GM21360 (cell line): ENCODE results near the gene DCANP1.

Experiments used
- ATAC-seq: cut with Tn5 transposase; IDR thresholded peaks from one replicate; pipeline ENCODE4 v1.9.1; 2021; ENCODE audit warnings: mild to moderate bottlenecking, moderate library complexity; ENCODE audit not compliant: unreplicated experiment

DCANP1 gene

DNA sequence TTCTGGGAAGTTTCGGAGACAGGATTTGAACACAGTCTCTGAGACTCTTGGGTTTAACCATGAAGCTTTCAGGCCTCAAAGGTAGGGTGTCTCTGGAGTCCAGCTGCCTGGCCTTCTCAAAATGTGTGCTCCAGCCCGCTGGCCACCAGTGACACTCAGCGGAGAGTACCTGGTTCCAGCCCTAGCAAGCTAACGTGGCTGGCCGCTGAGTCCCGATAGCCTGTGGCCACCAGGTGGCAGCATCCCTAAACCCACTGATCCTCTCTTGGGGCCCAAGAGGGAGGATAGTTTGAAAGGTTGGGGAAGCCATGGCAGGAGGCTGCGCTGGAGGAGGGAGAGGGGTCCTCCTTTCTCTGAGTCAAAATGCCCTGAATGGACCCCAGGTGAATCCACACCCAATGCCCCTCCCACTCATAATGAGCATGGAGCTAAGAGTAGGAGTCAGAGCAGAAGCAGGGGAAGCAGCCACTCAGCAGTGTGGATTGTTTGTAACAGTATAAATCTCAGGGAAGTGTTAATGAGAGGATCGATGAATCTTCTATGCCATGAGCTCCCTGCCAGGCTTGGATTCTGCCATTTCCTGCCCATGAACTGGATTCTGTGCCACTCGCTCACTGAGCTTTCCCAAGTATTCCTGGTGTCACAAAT, 10.4 kb upstream of the DCANP1 start:
- peak; percentile 63 for ATAC-seq

DNA sequence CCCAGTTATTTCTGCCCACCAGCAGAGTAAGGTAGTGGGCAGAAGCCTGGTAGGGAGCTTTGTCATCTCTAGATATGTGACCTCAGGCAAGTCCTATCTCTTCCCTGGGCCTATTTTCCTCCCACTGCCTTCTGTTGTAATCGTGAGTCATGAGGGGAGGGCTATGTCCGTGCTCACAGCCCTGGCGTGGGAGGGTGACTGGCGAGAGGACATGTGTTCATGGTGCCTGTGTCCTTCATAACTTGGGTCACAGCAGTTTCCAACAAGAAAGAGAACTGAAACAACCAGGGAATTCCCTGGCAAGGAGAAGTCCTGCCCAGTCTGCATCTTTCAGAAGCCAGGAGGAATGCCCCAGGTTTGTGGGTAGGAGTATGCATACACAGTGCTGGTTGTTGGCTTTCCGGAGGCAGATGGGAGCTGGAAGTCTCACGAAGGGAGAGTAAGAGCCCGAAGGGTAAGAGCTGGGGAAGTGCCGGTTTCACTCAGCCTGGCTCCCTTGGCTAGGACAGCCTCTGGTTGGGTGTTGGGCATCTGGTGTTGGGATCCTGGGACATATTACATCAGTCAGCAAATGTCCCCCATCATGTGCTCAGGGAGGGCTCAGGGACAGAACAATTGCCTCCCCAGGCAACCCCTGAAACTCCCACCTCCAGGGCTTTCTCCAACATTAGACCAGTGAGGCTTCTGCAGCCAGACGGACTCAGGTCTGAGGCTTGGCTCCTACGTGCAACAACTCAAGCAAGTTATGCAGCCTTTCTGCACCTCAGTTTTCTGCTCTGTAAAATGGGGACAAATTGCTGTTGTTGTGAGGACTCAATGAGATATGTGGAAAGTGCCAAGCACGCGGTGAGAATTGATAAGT, 9.3 kb upstream of the DCANP1 start:
- ATAC-seq, result peak; percentile 55

DNA sequence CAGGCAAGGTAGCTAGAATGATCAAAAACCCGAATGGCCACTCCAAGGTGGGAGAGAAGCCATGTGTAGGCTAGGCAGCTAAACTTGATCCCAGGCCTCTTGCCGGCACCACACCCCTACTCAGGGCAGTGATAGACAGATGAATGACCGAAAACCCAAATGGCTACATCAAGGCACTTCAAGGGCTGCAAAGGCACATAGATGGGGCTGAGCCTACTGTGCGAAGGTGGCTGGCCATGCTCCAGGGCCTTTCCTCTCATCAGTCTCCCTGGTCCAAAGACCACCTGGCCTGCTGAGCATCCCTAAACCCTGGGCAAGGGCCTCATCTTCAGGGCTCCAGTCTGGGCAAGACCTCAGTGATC, 8.7 kb upstream of the DCANP1 start:
- no peak for ATAC-seq

DNA sequence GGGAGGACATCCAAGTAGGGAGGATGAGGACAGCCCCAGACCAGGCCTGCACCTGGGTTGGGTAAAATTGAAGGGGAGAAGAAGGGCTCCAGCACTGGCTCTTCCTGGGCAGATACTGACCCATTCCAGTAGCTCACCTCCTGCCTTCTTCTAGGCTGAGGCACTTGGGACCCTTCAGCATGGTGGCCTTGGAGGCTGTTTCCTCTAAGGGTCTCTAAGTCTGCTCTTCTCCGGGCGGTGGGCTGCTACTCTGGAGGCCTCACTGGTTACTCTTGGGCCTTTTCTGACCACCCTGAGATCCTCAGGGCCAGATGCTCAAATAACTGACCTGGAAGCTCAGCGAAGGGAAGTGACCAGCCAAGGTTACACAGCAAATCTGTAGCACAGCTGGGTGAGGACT, 7.8 kb upstream of the DCANP1 start:
- no peak for ATAC-seq

DNA sequence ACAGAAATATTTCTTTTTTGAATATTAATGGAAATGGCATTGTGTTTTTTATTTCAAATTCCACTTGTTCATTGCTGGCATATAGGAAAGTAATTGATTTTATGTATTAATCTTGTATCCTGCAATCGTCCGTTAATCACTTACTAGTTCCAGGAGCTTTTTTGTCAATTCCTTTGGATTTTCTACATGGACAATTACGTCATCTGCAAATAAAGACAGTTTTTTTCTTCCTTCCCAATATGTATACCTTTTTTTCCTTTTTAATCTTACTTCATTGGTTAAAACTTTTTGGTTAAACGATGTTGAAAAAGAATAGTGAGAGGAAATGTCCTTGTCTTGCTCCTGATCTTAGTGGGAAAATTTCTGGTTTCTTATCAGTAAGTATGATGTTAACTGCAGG, 6.5 kb upstream of the DCANP1 start:
- no peak for ATAC-seq

DNA sequence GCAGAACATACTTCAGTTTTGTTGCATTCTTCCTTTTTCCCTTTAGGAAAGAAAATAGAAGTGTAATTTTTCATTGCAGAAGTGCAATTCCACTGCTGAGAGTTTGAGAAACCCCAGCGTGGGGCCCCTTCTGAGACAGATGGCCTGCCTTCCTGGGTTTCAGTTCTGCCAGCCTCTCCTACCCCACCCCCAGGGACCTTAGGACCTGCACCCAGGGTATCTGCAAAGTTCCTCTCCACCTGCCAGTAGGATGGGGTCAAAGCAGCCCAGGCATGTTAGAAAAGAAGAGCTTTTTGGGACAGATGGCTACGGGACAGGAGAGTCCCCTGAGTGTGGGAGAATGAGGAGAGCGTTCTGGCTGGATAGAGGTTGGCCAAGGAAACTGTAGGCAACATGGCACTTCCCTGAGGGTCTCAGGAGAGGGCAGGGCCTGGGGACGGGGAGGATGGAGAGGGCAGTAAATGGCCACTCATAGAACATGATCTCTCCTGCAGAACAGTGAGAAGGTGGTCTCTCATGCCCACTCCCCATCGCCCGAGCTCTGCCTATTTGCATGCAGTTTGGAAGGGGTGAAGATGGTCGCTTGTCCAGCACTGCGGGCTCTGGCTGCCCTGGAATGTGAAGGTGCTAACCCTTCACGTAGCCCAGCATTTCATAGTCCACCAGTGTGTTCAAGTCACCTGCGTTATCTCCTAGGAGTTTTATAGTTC, 5.3 kb upstream of the DCANP1 start, which contains the start of gene TIFAB:
TSS of gene TIFAB (minus strand) at position 31 of the 710 bp plus-strand sequence. CDS start 2,412 bp downstream, outside the sequence.
- ATAC-seq, result no peak

DNA sequence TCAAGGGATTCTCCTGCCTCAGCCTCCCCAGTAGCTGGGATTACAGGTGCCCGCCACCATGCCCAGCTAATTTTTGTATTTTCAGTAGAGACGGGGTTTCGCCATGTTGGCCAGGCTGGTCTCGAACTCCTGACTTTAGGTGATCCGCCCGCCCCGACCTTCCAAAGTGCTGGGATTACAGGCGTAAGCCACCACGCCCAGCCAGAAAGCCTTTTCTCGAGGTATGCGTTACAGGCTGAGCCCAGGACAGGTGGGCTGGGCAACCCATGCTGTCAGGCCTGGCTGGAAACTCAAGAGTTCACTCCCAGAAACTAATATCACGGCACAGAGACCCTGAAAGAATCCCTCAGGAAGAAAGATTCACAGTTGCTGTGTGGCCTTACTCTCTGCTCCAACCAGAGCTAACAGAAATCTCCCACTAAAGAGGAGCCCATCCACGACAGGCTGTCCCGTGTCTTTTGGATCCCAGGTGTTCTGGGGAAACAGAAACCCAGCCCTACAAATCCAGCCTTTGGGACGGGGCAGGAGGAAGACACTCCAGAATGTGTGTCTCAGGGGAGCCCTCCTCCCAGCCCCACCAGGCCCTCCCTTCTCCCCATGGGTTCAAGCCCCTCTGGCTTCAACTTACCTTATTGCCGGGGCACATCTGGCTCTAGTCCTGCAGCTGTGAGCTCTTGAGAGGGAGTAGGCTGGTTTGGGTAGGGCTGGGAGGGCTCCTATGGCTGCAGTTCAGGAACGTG, 4.6 kb upstream of the DCANP1 start:
- ATAC-seq, result no peak

DNA sequence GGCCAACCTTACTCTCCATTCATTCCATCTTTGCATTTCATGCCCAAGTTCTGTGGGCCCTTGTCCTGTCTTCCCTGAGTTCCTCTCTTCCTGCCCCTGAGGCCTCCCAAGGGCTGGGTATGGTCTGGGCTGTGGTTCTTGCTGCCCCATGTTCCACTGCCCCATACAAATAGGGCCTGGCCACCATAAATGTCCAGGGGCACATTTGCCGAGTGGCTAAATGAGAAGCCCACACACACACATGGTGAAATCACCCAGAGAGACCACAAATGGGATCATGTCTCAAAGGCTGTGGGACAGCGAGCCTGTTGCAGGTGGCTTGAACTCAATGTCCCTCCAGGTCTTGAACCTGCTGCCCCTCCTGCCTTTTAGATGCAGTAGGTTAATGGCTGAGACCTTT, 3.8 kb upstream of the DCANP1 start:
- ATAC-seq, result no peak

DNA sequence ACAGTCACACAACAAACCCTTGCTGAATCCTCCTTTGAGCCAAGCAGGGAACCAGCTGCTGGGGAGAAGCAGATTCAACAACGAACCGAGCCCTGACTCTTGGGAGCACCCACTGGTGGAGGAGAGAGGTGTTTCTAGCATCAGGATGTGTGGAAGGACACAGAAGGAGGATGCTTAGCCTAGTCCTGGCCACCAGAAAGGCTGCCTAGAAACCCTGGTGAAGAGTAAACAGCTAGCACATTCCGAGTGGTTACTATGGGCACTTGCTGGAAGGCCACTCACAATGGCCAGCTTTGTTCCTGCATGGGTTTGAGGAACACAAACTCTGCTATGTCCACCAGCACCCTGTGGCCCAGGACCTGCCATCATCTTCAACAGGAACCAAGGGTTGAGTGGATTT, 3.2 kb upstream of the DCANP1 start:
- ATAC-seq, result no peak

DNA sequence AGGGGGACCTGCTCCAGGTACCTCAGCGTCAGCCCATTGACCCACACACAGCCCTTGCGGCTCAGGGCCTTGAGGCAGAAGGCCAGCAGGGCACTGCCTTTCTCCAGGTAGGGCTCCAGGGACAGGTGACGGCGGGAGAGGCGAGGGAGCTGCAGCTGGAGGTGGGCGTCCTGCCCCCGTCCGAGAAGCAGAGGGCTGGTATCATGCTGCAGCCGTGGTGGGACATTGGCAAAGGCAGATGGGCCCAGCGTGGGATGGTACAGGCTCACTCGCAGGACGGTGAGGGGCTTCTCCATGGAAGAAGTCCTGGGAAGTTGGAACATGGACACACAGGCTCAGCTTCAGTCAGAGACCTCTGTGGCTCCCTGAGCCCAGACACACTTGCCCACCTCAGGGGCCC, 2.5 kb upstream of the DCANP1 start:
- no peak for ATAC-seq

DNA sequence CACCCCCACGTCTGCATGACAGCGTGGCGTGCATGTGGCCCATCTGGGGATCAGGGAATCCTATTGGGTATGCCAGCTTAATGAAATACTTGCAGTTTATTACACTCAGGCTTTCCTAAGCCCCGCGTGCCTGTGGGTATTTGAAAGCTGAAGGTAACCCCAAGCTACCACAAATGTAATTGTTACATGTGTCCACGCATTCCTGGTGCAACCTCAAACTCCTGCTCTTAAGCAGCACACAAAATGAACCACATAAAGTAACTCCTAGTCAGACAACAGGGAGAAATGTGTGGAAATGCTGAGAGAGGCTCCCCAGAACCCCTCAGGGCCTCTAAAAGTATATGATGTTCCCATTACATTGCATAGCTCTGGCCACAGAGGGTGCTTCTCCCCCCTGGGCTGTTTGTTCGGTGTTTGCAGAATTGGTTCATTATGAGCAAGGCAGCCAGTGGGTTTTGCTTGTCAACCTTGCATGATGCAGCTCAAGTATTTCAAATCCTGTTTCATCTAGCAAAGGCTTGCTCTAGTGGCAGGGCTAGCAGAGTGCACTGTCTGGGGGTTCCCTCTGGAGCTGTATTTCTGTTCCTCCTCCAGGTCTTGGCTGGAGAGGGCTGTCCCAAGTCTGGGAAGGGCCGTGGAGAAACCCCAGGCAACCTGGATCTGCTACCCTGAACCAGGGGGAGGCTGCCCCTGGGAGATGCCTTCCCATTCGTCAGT, 1.8 kb upstream of the DCANP1 start:
- no peak for ATAC-seq

DNA sequence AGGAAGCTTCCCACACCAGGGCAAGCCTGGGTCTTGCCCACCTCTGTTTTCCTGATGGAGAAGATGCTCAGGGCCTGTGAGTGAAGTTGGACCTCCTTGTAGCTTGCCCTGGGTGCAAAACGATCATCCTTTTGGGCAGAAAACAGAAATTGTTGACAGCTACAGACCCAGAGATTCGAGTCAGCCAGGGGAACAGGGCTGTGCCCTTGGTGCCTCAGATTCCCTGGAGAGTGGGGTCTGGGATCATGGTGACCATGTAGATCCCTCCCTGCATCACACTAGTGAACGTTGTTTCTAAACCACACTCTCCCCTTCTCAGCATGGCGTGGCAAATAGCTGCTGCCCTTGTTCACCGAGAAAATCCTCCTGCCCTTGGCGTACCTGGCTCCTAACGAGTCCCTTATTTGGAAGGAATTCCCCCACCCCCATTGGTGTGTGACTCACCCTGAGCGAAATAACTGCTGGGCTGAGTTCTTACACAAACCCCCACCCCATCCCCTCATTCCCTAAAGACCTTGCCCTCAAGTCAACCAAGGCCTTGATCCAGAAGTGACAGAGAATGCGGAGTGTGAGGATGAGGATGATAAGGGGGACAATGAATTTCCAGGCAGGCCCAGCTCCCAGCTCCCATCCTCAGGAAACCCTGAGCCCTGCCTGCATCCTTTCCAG, 1.1 kb upstream of the DCANP1 start:
- no peak for ATAC-seq

DNA sequence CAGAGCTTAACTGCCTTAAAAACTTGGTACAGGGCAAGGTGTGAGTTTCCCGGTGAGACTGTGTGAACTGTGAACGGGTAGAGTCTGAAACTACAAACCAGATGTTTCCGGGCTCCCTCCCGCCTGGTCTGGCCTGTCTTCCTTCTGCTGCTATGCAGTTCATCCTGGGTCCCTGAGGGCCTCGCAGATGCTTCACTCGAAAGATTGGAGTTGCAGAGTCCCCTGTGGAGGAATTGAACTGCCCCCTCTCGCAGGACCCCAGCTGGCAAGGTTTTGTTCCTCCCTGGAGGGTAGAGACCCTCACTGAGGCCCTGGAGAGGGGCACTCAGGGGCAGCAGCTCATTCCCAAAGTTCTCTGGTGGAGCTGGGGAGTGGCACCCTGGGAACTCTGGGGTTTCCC, 533 bp downstream of the DCANP1 start:
- no peak for ATAC-seq

DNA sequence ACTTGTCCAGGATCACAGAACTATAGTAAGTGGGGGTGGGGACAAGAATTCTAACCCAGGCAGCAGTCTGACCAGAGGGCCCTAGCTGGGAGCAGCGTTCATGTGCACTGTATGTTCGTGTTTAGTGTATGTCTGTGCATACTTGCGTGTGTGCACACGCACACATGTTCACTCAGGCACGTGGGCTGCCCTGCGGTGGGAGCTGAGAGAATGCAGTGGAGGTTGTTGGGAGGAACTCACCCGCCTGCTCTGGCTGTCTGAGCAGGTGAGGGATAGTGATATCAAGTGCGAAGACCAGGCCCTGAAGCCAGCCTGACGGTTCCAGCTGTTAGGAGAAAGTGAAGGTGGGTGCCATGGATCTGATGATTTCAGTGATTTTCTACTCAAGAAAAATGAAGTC, 942 bp downstream of the DCANP1 start:
- ATAC-seq, result no peak

DNA sequence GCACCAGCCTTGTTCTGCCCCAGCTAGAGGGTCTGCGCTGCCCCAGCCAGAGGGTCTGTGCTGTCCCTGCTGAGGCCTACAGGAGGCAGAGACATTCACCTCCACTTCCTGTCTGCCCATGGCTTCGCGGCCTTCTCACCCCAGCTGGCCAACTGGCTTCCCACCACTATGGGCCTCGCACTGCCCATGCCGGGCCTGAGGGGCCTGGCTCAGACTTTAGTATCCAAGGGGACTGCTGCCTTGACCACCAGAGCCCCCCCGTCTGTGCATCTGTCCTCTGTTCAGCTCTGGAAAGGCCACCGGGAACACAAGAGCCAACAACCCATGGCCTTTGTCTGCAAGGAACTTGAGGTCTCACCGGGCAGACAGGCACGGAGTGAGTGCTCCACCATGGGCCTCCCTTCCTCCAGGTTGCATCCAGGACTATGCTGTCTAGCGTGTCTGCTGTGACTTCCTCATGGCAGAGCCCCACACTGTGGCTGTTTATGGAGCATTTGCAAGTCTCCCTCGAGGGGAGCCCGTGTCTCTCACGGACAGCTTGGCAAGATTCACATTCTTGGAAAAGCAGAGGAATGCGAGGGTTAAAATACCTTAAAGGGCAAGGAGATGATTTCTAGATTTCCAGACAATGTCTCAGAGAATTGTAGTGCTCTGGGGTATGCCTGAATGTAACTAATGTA, 1.7 kb downstream of the DCANP1 start:
- ATAC-seq, result no peak

DNA sequence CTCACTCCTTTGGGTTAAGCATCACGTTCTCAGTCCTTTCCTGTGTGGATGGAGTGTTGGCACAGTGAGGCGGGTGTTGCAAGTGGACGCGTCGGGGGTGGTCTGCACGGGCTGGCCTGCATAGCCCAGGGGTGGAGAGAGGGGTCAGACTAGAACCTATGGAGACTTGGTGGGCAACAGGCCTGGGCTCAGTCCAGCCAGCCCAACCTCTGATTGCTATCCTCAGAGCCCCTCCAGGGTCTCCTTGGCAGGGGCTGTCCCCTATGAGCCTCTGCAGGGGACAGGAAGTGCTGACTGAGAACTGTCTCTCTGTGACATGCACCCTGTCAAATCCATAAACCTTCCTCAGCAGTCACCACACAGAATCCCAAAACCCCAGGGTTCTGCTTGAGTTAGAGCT, 2.3 kb downstream of the DCANP1 start:
- ATAC-seq, result no peak

DNA sequence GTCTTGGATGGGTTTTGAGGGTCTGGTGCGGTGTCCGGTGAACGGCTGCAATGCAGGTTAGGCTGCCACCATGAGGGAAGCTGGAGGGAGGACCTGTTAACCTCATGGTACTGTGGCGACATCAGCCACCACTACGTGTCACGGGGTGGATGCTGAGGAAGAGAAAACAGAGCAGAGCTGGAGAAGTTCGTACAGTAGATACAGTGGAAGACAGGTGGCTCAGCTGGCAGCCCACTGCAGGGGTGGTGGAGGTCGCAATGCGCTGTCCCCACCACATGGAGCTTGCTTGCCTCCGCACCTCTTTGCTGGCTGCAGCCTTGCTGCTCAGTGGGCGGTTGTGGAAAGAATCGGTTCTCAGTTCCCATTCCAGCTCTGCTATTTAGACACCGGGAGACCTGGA, 2.8 kb downstream of the DCANP1 start:
- no peak for ATAC-seq

DNA sequence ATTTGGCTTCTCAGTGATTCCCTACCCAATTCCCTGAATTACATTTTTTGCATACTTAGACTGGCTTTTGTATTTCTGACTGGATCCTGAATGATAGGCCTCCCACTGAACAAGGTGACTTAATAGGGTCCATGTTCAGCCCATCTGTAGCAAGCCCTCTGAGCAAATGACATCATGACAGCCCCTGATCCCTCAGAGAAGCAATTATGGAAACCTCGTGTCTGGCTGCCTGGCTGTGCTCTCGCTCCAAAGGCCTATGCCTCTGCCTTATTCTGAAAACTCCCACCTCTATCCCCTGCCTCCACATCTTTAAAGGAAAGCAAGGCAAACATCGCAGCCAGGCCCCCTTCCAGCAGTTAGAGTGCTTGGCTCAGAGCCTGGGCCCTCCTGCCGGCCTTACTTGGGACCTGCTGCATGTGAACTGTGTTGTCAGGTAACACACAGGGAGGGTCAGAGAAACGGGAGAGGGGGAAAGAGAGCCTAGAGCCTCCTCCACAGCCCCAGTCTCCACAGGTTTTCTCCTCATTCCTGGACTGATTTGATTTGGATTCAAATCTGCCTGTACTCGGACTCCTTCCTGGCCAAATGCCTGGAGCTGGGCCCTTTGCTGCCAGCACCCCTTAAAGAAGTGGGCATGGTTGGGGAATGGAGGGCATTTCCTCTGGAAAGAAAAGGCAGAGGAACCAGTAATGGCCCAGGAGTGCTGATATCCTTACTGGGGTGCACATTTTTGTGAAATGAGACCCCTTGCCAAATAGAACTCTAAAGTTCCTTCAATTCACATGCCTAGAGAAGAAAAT, 3.8 kb downstream of the DCANP1 start:
- no peak for ATAC-seq
